GOT3 (cell line): ENCODE results near the gene PLSCR4.

Experiments used
- DNase-seq: peaks from one replicate; lab custom pipeline; 2025; ENCODE audit warnings: mixed read lengths; lab: John Stamatoyannopoulos, UW

Gene PLSCR4

DNA sequence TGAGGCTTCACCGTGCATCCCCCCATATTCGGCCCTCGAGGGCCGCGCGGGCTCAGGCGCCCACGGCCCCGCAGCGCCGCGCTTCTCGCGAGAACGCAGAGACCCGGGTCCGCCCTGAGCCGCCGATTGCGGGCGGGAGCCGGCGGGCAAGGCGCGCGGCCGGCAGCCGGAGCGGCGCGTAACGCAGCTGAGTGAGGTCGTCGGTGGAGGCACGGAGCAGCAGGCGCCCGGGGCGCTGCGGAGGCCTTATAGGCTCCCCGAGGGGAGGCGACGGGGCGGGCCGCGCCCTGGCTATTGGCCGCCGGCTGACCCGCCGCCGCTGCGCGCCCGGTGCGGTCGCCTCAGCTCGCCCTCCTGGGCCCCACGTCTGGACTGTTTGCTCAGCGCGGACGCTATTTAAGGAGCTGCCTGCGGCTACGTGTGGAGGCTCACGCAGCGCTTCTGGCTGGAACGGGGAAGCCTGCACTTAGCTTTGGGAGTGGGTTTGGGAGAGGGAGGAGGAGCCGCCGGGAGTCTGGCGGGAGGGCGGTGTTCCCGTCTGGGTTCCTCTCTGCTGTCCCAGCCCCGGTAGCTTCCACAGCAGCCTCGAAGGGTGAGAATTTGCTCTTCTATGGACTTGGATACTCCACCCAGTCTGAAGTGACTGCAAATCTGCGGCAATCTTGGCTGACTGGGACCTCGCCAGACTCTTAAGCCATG is 89.8 kb downstream of the PLSCR4 start, which contains the start of gene PLOD2:
Gene PLOD2, minus strand, starts transcription at position 221 of the 699 bp plus-strand sequence. Its CDS starts 195 bp downstream, at position 26.
- DNase-seq = peak; percentile 83

- DNase-seq = peak; percentile 40
Measured at GRCh38 chr3:146160321-146160963, 90.5 kb downstream of the PLSCR4 start.

DNA sequence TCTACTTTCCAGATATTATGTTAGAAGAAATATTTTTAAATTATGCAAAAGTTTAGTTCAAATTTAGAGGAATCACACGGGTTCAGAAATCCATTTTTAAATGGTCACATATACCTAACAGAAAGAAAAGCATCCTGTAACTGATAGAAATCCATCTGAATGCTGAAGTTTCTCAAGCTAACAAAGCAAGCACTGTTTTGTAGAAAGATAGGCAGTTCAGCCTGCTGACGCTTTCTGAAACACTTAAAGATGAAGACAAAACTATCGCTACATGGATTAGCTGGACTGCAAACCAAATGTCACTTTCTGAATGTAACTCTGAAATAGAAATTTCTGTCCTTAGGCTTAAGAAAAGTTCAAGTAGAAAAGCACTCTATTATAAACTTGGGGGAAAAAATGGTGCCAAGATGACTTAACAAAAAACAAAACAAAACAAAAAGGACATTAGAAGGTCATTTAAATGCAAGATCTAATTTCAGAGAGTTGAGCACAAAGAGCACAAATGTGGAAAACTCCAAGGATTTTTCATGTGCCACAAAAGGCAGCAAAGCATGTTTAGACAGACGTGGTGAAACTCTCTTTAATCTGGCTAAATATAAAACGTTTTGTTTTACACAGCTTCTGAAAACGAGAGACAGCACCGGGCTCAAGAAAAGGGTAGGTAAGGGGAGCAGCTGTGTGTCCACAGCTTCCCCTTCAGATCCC is 91.1 kb downstream of the PLSCR4 start:
- no peak for DNase-seq

GRCh38 chr3:146159037-146159436 is 91.9 kb downstream of the PLSCR4 start:
- no peak for DNase-seq

DNA sequence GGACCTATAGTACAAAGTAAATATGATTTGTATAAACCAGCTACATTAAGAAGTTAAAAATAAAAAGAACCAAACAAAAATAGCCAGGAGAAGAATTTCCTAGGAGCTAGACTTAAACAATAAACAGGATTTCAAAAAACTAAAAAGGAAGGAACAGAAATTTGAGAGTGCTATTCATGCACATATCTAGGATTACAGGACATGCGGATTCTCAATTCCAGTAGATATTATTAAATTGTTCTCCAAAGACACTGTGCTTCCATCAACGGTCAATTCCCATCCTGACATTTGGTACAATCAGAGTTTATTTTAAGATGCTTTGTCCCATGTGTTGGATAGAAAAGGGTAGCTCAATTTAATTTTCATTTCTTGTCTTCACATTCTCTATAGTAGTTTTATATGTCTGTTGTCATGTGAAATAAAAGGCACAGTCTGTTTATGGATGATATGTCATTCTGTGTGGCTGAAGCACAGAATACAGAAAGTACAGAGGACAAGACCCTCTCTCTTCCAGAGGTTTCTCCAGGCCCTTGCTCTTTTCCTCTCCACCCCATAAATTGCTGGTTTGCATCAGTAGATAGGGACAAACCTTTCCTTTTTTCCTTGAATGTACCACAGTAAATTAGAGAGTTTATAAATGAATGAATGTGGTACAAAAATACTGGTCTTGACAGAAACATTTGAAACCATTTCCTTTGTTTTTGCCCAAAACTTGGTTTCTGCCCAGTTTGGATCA is 93.4 kb downstream of the PLSCR4 start:
- no peak for DNase-seq

- DNase-seq = no peak
Measured at GRCh38 chr3:146156666-146157314, 94.1 kb downstream of the PLSCR4 start.

DNA sequence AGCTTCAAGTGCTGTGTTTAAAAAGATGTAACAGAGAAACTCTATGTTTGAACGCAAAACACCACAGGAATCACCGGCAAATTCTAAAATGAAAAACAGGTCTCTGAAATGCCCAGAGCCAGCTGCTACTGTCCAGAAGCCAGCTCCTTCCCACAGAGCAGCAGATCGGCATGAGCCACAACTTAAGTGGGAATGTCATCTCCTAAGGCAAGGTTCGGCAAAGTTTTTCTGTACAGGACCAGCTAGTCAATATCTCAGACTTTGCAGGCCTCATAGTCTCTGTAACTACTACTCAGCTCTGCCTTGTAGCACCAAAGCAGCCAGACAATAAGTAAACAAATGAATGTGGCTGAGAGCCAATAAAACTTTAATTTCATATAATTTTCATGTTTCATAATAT is 94.8 kb downstream of the PLSCR4 start:
- DNase-seq = no peak

DNA sequence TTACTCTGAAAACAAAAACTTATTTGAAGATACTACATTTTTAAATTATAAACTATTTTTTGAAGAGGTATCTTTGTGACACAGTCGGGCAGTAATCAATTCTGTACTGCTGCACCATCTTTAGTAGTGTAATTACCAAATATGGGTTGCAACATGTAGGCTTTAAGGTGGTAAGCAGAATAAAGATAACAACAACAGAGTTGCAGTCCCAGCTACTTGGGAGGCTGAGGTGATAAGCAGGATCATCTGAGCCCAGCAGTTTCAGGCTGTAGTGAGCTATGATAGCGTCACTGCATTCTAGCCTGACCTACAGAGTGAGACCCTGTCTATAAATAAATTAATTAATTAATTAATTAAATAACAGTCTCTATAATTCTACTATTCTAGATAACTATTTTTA is 95.9 kb downstream of the PLSCR4 start:
- no peak for DNase-seq

- no peak for DNase-seq
Measured at GRCh38 chr3:146154316-146154715, 96.6 kb downstream of the PLSCR4 start.

DNA sequence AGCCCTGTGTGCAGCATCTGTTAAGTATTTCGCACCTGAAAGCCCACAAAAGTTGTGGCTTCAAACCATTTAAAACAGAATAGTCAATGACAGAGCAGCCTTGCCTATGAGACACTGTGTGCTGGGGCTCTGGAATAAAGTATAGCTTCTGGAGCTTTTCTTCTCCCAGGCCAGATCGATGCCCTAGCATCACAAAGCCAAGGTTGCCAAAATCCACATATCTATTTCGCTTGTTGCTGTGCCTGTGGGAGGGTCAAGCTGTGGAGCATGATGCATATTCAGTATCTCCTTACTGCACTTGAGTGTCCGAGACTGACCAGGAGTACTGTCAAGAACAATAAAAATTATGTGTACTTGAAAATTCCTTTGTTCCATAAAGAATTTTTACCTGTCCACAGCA is 97.5 kb downstream of the PLSCR4 start:
- no peak for DNase-seq

DNA sequence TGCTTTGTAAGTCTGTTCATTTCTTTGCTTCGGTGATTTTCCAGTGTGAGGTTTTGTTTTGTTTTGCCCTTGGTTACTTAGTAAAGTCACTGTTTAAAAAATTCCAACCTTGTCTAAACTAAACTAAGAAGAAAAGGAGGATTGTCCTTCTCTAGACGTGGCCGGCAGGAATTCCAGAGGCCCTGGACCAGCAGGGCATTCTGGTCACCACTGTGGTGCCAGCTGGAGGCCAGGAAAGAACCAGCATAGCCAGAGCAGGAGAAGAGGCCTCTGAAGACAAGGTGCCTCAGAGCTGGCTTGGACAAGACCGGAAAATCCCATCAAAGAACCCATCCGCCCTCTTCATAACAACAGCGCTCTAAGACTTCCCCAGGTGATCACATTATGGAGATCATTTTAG is 98.1 kb downstream of the PLSCR4 start:
- DNase-seq = no peak

- no peak for DNase-seq
Measured at GRCh38 chr3:146148468-146148931, 102.4 kb downstream of the PLSCR4 start.

- DNase-seq = no peak
Measured at GRCh38 chr3:146145642-146146041, 105.3 kb downstream of the PLSCR4 start.

GRCh38 chr3:146142757-146143156 is 108.1 kb downstream of the PLSCR4 start:
- no peak for DNase-seq
